HG03558 (cell line): ENCODE measurements around the gene GCSH.
A peak's percentile ranks its signal among the peaks of the same experiment; 100 is the strongest.

Source experiments
- ATAC-seq: cut with Tn5 transposase; IDR thresholded peaks from one replicate; pipeline ENCODE4 v1.9.1; 2021; ENCODE audit warnings: moderate number of reproducible peaks; ENCODE audit not compliant: unreplicated experiment; ENCODE audit errors: extremely low read depth

GCSH gene

DNA sequence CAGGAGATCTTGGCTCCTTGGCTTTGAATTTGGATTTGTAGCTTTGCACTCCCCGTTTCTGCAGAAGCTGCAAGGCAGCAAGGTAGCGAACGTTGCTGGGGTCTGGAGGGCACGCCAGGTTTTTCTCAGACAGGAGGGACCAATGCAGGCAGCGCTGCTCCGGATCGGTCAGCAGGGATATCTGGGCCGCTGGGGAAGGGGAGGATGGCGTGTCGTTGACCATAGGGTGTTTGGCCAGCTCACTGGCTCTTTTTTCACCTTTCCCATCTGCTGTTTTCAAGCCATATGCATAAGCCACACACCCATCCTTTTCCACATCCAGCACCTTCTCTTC lies 34.9 kb downstream of the GCSH start:
- no peak for ATAC-seq

DNA sequence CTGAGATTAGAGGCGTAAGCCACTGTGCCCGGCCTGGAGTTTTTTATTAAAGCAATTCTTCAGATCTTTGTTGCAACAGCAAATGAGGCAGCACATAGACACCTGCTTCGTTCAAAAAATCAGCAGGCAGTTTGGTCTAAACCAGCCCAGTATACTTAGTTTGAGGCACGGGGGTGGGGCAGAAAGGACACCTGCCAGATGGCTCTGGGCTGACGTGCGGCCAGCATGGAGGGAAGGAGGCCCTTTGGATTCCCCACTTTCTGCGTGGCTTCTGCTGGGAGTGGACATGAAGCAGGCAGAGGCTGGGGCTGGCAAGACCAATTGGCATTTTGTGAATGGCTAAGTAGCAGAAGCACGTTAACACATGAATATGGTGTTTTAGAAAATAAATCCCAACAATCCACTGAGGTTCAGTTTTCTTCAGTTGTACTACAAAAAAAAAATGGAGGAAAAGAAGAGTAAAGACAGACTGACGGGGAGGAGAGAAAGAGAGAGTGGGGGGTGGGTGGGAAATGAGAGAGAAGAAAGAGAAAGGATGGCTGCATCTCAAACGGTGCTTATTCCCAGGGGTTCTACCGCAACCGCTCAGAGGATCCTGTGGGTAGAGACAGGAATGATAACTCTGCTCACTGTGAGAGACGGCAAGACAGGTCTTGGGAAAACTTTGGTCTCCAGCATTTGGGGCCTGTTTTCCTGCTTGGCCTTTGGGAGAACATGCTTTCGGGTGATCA lies 35.5 kb downstream of the GCSH start:
- no peak for ATAC-seq

DNA sequence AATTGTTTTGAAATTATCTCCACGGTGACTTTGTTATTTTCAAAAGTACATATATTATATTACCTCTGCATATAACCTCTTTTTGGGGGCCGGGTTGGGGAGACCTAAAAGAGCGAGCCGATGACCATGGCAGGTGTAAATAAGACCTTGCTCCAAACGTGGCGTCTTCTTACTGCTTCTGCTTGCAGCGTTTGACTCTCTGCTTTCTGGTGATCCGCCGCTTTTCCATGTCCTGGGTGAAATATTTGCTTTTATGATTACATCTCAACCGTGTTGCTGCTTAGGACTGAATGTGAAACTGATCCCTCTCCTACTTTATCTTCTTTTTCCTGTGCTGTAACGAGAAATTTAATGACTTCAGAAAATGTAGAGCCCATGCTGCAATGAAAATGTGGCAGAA lies 42.4 kb downstream of the GCSH start:
- ATAC-seq: no peak

DNA sequence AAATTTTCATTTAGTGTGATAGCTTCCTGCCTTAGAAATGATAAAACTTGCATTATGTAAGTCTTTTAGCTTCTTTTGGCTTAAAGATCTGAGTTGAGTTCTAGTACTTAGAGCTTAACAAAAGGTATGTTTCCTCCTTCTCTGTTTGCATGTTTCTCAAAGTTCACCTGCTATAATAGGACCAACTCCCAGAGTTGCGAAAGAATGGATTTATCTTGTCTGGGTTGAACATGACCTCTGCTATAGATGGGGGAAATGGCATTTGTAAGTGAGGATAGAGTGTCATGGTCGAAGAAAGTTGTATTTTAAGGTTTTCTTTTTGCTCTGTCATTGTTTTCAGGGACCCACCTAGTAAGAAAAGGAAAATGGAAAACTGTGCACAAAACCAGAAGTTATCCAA lies 53.4 kb downstream of the GCSH start:
- ATAC-seq: no peak

DNA sequence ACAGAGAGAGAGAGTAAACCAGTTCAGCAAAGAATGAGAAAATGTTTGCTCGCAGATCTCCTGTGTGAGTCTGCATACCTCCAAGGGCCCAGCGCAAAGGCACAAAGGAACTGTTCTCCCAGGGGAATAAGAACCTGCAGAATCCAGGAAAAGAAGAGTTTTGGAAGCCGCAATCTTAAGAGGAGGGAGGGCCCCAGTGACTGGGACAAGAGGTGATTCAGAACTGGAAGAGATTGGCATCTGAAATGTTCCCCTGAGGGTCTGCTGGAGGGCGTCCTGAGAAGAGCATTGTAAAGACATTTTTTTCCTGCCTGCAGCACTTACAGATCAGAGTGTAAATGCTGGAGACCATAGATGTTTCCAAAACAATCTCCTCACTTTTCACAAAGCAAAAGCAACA lies 54.5 kb downstream of the GCSH start:
- ATAC-seq: no peak

DNA sequence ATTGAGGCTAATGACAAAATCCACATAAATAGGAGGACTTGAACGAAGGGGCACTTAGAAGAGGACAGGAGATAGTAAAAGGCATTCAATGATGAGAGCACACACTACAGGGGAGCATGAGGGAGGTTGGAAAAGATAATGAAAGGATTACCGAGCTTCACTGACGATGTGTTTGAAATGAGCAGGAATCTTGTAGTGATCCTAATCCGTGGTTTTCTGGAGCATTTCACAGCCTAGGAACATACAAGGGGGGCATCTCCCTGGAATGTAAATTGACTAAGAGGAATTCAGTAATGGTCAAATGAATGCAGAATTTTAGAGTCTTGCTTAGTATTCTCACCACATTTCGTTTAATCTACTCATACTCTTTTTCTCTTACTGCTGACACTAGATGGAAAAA lies 55.4 kb downstream of the GCSH start:
- no peak for ATAC-seq

DNA sequence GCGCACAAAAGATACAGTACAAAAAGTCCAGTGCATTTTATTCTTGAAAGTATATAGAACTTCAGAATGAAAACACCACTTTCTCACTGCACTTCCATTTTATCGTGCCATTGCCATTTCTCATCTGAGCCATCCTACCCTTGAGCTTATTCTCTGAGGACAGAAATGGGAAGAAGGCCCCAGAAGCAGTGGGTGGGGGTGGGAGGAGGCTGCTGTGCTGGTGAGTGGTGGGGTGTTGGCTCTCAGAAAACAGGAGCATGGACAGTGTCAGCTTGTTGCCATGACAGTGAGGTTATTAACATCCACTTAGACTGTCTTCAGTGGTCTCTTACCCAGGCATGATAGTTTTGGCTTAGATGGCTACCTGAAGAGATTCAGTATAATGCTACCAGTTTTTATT lies 56.1 kb downstream of the GCSH start:
- no peak for ATAC-seq

DNA sequence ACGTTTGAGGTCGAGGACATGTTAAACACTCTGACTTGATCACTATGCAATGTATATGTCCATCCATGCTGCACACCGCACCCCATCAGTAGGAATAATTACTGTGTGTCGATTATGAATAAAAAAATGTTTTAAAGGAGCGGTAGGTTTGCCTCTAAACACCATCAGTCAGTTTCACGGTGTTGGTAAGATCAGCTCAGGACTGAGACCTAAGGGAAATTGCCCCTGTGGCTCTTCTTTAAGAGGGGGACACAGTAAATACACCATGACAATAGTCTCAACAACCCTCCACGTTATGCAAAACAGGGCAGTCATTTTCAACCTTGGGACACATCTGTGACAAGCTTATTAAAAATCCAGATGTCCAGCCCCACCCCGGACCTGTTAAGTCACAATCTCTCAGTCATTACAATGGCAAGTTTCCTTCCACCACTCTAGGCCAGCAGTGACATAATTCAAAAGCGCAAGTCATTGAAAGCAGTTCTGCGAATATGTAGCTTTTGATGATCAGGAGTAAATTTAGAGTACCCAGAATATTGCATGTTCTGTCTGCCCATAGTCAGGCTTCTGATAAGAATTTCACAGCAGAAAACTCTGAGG lies 59.3 kb downstream of the GCSH start:
- ATAC-seq: no peak

DNA sequence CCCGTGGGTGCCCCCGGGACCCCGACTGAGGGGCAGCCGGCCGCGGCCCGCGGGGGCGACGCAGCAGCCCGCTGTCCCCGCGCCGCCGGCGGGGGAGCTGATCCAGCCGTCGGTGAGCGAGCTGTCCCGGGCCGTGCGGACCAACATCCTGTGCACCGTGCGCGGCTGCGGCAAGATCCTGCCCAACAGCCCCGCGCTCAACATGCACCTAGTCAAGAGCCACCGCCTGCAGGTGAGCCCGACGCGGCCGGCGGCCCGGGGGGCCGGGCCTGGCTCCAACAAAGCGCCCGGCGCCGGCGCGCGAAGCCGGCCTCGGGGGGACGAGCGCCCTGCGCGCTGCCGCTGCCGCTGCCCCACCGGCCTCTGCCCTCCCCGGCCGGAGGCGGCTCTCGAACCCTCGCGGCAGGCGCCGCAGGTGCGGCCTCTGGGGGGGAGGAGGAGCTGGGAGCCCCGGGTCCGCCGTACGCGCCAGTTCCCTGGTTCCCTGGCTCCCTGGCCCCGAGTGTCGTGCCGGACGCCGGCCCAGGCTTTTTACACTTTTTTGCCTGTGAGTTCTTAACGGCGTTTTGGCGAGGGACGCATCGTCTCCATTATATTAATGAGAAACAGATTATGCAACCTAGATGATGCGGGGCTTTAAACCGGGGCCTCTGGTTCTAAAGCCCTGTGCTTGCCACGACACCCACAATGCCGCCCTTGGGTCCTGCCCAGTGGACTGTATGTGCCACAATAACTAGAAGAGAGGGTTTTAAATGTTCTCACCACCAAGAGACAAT lies 60.0 kb downstream of the GCSH start:
- peak; percentile 35 for ATAC-seq

DNA sequence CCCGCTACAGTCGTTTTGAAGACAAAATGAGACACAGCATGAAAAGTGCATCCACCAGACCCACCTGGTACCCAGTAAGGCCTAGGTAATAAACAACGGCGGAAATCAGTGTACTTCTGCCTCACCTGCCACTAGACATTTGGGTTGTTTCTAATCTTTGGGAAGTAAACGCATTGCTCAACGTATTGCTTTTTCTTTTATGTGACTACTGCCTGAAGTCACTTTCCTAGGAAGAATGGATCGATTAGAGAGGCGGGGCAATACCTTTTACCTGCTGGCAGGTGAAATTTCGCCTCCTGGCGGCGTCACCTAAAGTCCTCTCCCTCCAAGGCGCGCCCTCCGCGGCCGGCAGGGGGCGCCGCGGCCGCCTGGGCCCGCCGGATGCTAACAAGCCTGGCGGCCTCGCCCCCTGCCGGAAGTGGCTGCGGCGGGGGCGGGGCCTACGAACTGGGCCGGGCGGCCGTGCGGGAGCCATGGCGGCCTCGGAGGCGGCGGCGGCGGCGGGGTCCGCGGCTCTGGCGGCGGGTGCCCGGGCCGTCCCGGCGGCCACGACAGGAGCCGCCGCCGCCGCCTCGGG lies 60.7 kb downstream of the GCSH start, which contains the start of gene ATMIN:
Gene ATMIN, plus strand, starts transcription at position 445 of the 577 bp plus-strand sequence. Its CDS starts 29 bp downstream, at position 474.
- peak; percentile 75 for ATAC-seq
